ENCODE data around the gene MAD1L1.

GRCh38 chr7:2005786-2006185 is 227.0 kb downstream of the MAD1L1 start:
- TF ChIP-seq POLR2AphosphoS5 (IDR thresholded peaks at IDR 0.05; ENCODE audit: low read depth, low read length): no peak
- no peak for TF ChIP-seq POLR2A (IDR thresholded peaks at IDR 0.05; ENCODE audit: low read depth, low read length)
